GM15510 (cell line): ENCODE measurements around the gene FOXRED2.

Experiments
- POLR2A ChIP-seq: IDR thresholded peaks from 3 replicates; pipeline ENCODE4 v1.6.1; 2011; ENCODE audit warnings: borderline replicate concordance; ENCODE audit not compliant: insufficient read length; ENCODE audit errors: extremely low read depth

Gene FOXRED2

DNA sequence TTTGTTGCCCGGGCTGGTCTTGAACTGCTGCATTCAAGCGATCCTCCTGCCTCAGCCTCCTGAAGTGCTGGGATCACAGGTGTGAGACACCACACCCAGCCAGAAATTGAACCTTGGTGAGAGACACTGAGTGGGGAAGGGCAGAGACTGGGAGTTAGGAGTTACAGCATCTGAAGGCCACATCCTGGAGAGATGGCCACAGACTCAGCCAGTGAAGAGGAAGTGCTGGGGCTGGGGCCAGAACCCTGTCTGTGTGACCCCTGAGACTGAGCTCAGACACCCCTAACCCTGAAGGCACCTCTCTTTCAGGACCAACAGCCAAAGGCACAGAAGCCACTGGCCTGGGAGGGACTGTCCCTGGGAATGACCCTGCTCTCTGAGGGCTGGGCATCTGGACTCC, 59.2 kb downstream of the FOXRED2 start:
- no peak for TF ChIP-seq POLR2A

DNA sequence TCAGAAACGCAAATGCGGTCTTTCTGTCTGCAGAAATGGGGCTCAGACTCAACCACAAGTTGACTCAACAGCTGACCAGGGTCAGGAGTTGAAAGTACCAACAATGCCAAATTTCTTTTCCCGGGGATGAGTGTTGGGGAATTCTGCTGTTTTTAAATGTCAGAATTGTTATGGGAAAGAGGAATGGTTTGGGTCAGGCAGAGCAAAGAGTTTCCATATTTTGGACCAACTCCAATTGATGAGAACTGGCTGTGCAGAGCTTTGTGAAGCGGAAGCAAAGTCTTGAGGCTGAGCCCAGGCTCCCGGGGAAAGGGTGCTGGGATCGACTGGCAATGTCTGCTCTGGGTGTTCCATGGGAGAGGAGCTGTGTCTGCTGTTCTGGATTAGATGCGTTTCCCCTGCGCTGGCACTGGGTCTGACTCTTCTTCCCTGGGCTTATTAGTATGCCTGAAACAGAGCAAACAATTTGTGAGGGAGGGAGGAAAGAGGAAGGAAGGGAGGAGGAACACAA, 61.6 kb downstream of the FOXRED2 start:
- no peak for TF ChIP-seq POLR2A

DNA sequence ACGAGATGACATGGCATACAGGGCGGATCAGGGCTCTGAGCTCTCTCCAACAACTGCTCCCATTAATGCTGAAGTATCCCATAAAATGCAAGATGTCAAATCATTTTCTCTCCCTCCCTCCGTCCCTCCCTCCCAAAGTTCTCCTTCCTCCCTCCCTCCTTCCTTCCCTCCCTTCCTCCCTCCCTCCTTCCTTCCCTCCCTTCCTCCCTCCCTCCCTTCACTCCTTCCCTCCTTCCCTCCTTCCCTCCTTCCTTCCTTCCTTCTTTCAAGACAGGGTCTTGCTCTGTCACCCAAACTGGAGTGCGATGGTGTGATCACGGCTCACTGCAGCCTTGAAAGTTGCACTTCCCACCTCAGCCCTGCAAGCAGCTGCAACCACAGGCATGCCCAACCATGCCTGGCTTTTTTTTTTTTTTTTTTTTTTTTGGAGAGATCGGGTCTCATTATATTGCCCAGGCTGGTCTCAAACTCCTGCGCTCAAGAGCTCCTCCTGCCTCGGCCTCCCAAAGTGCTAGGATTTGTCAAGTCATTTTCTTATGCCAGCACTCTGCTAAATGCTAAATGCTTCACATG, 63.6 kb downstream of the FOXRED2 start:
- TF ChIP-seq POLR2A, result no peak

DNA sequence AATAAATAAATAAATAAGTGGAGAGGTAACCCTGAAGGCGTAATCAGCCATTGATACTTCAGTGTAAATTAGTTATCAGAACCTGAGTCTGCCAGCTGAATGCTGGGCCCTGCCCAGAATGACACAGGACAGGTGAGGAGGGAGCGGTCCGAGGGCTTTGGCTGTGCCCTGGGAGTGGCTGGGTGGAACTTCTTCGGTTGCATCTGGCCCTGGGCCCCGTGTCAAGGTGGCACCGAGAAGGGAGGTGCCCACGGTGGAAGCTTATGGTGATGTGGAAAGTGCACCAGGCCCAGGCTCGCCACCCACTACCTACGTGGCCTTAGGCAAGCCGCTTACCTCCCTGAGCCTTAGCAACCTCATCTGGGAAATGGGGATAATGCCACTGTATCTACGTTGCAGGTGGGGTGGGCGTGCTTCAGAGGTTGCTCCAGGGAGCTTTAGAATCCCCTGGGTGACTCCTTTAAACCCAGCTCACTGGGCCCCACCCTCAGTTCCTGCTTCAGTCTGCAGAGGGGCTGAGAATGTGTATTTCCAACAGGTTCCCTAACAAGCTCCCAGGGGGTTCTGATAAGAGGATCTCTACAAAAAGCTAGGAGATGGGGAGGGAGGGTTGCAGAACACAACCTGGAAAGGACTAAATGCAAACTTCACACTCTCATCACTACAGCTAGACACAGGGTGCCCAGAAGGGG, 64.2 kb downstream of the FOXRED2 start:
- no peak for TF ChIP-seq POLR2A

DNA sequence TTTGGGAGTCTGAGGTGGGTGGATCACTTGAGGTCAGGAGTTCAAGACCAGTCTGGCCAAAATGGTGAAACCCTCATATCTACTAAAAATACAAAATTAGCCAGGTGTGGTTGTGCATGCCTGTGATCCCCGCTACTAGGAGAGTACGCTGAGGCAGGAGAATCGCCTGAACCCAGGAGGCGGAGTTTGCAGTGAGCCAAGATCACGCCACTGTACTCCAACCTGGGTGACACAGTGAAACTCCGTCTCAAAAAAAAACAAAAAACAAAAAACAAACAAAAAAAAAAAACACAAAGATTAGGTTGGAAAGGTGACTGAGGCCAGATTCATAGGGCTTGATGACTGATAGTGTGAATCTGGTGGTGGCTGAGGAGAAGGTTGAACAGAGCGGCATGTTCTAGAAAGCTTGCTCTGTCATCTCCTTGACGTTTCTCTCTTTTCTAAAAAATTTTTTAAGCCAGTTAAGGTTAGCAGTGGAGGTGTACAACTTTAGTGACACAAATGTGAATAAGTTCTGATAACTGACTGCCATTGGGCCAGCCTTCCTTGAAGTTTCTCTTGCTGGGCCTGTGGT, 66.3 kb downstream of the FOXRED2 start:
- no peak for TF ChIP-seq POLR2A

DNA sequence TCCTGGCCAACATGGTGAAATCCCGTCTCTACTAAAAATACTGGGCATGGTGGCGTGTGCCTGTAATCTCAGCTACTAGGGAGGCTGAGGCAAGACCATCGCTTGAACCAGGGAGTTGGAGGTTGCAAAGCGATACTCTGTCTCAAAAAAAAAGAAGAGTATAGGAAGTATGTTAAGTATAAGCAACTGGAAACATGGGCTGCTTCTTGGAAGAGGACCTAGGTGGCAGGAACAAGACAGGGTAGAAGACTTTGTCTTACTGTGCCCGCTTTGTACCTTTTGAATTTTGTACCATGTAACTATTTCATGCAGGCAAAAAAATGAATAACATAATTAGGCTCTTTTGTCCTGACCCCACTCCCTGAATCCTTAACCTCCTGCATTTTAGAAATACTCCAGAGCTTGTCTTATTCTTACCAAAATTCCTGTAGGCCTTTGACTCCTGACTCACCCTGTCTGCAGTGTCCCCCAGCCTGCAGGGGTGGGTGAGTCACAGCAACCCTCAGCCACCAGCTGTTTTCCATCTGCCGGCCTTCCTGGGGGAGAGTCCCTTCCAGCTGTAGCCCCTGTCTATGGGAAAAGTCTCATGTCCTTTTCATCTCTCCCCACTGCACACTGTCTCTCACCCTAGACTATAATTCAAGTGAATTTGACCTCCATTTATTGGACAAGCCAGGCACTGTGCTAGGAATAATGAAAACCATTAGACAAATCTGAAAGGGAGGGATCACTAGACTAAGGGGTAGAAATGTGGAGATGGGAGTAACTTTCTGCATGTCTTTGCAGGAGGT, 67.2 kb downstream of the FOXRED2 start:
- TF ChIP-seq POLR2A, result no peak
